HG03469 (cell line): ENCODE results near the gene CARD10.

Experiments used
- ATAC-seq: cut with Tn5 transposase; IDR thresholded peaks from one replicate; pipeline ENCODE4 v1.9.1; 2021; ENCODE audit warnings: mild to moderate bottlenecking, moderate library complexity, moderate number of reproducible peaks; ENCODE audit not compliant: unreplicated experiment

CARD10 gene

GRCh38 chr22:37443977-37444376 lies 75.2 kb downstream of the CARD10 start:
- ATAC-seq, result no peak

- ATAC-seq, result no peak
Observed at GRCh38 chr22:37443086-37443485, 76.1 kb downstream of the CARD10 start.

- ATAC-seq, result no peak
Observed at GRCh38 chr22:37442537-37442936, 76.7 kb downstream of the CARD10 start.

GRCh38 chr22:37442135-37442534 lies 77.1 kb downstream of the CARD10 start:
- no peak for ATAC-seq

GRCh38 chr22:37440875-37441274 lies 78.3 kb downstream of the CARD10 start:
- no peak for ATAC-seq
